Stimulated activated CD4-positive, alpha-beta T cell treated with anti-CD3 and anti-CD28 coated beads, TNF-alpha, amount 100 ng/mL, for 1 hour (primary cell): ENCODE data around the gene SFN.
A peak's percentile ranks its signal among the peaks of the same experiment; 100 is the strongest.
"Not testable (repeated sequence)": the region's sequence is repeated elsewhere in the genome, so short reads cannot be mapped to it uniquely, and the experiment has no call there.

Experiments
- DNase-seq, 3 donors: peaks; one replicate each; pipeline ENCODE4 v3.0.0-alpha.2; 2020; ENCODE audit warnings: low read depth in 3 of 3, low spot score in 1 of 3

Gene SFN

GRCh38 chr1:26861889-26862378, 1.0 kb upstream of the SFN start:
- no peak for DNase-seq

- no peak for DNase-seq
Measured at GRCh38 chr1:26863685-26864077, 732 bp downstream of the SFN start.

- peak; percentile 83 to 88 (median 86) for DNase-seq
Measured at GRCh38 chr1:26864610-26865480, 1.9 kb downstream of the SFN start.

GRCh38 chr1:26873097-26873496, 10.1 kb downstream of the SFN start:
- DNase-seq, result not testable (repeated sequence)

- DNase-seq, result no peak
Measured at GRCh38 chr1:26874896-26875295, 11.9 kb downstream of the SFN start.

- DNase-seq, result no peak
Measured at GRCh38 chr1:26877326-26877725, 14.4 kb downstream of the SFN start.

GRCh38 chr1:26879793-26880192, 16.8 kb downstream of the SFN start:
- no peak for DNase-seq

GRCh38 chr1:26881611-26882010, 18.7 kb downstream of the SFN start:
- not testable (repeated sequence) for DNase-seq

- no peak for DNase-seq
Measured at GRCh38 chr1:26882696-26883463, 19.9 kb downstream of the SFN start.

- no peak for DNase-seq
Measured at GRCh38 chr1:26887125-26887524, 24.2 kb downstream of the SFN start.

GRCh38 chr1:26888231-26888630, 25.3 kb downstream of the SFN start:
- DNase-seq, result no peak

GRCh38 chr1:26889551-26890466, 26.9 kb downstream of the SFN start, which contains the start of gene GPN2:
Gene GPN2, minus strand, starts transcription at chr1:26890283. Its CDS starts 187 bp downstream, at chr1:26890096.
- DNase-seq, result peak; percentile 20 to 67 (median 54)

GRCh38 chr1:26890467-26890796, 27.5 kb downstream of the SFN start:
- DNase-seq, result no peak

GRCh38 chr1:26894263-26894662, 31.3 kb downstream of the SFN start:
- no peak for DNase-seq

- no peak for DNase-seq
Measured at GRCh38 chr1:26897351-26897750, 34.4 kb downstream of the SFN start.

GRCh38 chr1:26900001-26900814, 37.3 kb downstream of the SFN start, which contains the start of gene GPATCH3:
Gene GPATCH3, minus strand, starts transcription at chr1:26900467. Its CDS starts 25 bp downstream, at chr1:26900442.
- DNase-seq, result peak; percentile 63 to 75 (median 74)

- no peak for DNase-seq
Measured at GRCh38 chr1:26900815-26901511, 38.0 kb downstream of the SFN start.

GRCh38 chr1:26907071-26907917, 44.3 kb downstream of the SFN start:
- no peak for DNase-seq

- DNase-seq, result no peak
Measured at GRCh38 chr1:26909951-26910342, 47.0 kb downstream of the SFN start.
